Lower leg skin (tissue), 3 donors: Measurements from ENCODE around the gene CREB3L4.

Experiments
- POLR2A ChIP-seq, 2 donors: fragments of 450-650 bp; IDR thresholded peaks; one replicate each; pipeline ENCODE4 v1.6.1; 2016 to 2017; ENCODE audit warnings: antibody characterized with exemption in 2 of 2, mild to moderate bottlenecking in 1 of 2, moderate library complexity in 1 of 2
- TF ChIP-seq, protein P1 (sequence below), 3 donors: fragments of 450-650 bp; IDR thresholded peaks; one replicate each; pipeline ENCODE4 v1.5.1; 2016; ENCODE audit warnings: antibody characterized with exemption in 3 of 3, mild to moderate bottlenecking in 3 of 3, moderate library complexity in 2 of 3

DNA sequence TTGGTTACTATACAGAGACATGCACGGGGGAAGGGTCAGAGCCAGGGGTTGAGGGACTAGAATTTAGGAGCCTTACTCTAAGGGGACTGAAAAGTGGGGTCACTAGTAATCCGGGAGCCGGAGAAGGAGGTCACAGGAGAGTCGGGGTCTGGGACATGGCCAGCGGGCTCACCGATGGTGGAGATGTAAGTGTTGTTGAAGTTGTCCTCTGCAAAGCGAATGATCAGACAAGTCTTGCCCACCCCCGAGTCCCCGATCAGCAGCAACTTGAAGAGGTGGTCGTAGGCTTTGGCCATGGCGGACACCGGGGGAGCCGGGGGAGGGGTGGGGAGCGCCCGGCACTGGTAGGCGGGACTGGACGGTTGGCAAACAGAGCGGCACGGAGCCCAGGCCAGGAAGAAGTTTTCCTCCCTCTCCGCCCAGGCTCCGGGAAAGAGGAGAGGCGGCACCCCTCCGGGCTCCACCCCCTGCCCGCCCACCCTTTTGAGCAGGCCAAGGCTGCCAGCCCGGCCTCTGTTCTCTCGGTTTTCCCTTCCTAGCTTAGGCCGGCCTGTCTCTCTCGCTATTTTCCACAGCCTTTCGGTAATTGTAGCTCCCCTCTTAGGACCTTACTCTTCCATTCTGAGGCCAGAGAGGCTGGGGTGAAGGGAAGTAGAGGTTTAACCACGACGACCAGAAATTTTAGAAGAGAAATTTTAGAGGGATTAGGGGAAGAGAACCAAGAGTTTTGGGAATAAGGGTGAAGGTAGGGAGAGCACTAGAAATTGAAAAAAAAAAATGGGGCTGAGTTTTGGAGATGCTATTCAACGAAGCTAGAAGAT is 18.4 kb downstream of the CREB3L4 start, which contains the start of gene RAB13:
- TF ChIP-seq, protein P1, sequence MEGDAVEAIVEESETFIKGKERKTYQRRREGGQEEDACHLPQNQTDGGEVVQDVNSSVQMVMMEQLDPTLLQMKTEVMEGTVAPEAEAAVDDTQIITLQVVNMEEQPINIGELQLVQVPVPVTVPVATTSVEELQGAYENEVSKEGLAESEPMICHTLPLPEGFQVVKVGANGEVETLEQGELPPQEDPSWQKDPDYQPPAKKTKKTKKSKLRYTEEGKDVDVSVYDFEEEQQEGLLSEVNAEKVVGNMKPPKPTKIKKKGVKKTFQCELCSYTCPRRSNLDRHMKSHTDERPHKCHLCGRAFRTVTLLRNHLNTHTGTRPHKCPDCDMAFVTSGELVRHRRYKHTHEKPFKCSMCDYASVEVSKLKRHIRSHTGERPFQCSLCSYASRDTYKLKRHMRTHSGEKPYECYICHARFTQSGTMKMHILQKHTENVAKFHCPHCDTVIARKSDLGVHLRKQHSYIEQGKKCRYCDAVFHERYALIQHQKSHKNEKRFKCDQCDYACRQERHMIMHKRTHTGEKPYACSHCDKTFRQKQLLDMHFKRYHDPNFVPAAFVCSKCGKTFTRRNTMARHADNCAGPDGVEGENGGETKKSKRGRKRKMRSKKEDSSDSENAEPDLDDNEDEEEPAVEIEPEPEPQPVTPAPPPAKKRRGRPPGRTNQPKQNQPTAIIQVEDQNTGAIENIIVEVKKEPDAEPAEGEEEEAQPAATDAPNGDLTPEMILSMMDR (IDR thresholded peaks at IDR 0.05), result peak in 1 of 3 donors; percentile 11
- no peak for TF ChIP-seq POLR2A (IDR thresholded peaks at IDR 0.05)
